ENCODE measurements around the gene OSBPL2.

Gene OSBPL2

GRCh38 chr20:62236766-62237513 lies 1.4 kb upstream of the OSBPL2 start:
- no peak for DNase-seq

- no peak for DNase-seq
Measured at GRCh38 chr20:62237514-62237800, 864 bp upstream of the OSBPL2 start.

DNA sequence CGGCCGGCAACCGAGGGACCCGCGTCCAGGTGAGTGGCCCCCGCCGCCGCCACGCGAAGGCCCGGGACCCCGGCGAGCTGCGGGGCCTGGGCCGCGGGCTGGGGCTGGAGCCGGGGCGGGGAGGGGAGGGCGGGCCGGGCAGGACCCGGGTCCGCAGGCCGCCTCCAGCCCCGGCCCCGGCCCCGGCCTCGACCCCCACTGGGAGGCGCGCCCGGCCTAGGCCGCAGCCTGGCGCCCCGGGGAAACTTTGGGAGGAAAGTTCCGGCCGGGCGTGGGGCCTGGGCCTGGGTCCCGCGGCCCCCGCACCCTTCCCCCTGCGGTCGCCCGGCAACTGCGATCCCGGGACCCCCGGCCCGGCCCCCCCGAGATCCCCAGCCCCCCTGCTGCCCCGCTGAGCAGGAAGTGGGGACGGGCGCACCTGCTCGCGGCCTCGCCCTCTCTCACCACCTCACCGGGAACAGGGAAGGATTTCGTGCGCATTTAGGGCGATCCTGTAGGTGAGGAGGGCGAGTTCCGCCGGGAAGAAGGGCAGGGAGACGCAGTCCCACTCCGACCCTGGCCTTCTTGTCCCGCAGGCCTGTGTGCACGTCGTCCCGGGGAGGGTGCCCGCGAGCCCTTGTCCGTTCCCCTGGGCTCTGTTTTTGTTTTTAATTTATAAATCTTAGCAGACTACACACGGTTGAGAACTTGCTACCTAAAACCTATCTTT lies 402 bp downstream of the OSBPL2 start:
- peak; percentile 36 for DNase-seq

- DNase-seq = no peak
Measured at GRCh38 chr20:62239278-62239879, 1.1 kb downstream of the OSBPL2 start.

DNA sequence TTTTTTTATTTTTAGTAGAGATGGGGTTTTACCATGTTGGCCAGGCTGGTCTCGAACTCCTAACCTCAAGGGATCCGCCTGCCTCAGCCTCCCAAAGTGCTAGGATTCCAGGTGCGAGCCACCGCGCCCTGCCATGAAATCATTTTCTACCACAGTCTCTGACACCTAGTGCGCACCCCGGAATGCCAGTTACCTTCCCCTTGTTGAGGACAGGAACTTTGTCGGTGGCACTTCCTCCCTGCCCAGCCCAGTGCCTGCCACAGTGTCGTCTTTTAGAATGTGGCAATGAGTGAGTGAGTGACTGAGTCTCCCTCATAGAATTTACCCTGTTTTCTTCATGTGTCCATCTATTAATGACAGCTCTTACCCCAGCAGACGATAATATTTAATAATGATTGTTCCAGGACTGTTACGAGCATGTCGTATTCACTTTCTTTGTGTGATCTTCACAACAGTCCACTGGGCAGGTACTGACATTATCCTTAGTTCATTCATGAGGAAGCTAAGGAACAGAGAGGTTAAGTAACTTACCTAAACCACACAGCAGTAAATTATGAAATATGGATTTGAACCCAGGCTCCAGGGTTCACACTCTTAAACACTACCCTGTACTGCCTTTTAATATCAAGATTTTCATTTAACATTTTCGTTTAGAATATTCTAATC lies 1.8 kb downstream of the OSBPL2 start:
- DNase-seq = no peak

GRCh38 chr20:62241506-62241905 lies 3.2 kb downstream of the OSBPL2 start:
- DNase-seq = no peak

DNA sequence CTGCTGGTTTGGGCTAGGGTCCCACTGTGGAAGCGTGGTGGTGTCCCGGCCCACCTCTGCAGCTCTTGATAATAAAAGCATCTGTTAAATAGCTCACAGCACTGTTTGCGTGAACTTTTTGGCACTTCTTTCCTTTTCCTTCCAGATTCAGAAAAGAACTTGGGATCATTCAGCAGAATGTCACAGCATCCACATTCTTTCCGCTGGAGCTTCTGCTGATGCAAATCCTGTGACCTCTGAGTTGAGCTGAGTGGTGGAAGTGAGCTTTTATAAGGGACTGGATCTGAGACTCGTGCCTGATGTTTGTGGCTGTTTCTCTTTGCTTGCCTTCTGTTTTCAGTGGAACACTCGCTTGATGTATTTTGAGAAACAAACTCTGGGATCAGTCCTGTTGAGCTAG lies 3.9 kb downstream of the OSBPL2 start:
- DNase-seq = no peak

DNA sequence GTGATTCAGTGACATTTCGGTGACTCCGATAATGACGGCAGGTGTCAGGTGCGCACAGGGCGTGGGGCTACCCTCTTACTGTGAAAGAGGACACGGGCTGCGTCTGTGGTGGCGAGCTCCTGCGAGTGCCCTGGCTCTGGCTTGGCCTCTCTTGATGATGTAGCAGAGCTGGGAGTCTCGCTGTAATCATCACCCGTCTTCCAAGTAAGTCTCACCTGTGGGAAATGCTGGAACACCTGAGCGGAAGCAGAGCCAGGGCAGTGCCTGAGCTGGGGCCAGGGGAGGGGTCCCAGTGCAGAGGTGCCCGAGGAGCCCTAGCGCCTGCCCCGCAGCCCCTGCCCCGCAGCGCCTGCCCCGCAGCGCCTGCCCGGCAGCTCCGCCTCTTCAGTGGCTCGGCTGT lies 4.8 kb downstream of the OSBPL2 start:
- no peak for DNase-seq

- DNase-seq = no peak
Measured at GRCh38 chr20:62243906-62244515, 5.7 kb downstream of the OSBPL2 start.

DNA sequence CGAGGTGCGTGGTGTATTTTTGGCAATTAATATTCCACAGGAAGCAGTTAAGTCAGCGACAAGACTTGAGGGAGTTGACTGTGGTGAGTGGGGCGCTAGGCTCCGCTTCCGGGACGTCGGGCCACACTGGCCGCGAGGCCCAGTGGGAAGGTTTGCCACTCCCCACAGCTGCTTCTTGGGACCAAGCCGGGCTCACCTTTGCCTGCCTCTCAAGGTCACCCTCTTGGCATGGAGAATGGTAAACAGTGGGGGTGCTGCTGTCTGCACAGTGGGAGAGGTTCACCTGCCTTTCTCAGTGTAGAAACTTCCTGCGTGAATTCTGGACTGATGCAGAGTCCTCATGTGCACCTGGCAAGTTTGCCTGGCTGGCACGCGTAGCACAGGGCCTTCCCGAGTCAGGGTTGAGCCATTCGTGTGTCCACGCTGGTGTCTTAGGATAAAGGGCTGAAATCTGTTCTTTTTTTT lies 6.4 kb downstream of the OSBPL2 start:
- no peak for DNase-seq

- no peak for DNase-seq
Measured at GRCh38 chr20:62245911-62246280, 7.6 kb downstream of the OSBPL2 start.

DNA sequence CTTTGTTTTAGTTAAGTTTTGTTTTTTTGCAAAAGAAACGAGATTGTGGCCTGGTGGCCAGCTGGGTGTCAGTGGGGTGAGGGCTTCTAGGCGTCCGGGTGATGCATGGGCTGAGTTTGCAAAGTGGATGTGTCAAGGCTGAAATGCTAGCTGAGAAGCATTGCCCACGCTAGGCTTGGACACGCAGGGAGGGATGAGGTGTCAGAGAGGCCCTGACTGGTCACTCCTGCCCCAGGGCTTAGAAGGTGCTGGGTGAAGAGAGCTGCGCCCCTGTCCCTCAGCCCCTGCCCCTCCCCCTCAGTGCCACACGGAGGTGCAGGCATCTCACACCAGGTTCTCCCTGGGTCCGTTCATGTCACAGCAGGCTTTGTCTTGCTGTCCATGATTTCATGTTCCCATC lies 8.1 kb downstream of the OSBPL2 start:
- no peak for DNase-seq

DNA sequence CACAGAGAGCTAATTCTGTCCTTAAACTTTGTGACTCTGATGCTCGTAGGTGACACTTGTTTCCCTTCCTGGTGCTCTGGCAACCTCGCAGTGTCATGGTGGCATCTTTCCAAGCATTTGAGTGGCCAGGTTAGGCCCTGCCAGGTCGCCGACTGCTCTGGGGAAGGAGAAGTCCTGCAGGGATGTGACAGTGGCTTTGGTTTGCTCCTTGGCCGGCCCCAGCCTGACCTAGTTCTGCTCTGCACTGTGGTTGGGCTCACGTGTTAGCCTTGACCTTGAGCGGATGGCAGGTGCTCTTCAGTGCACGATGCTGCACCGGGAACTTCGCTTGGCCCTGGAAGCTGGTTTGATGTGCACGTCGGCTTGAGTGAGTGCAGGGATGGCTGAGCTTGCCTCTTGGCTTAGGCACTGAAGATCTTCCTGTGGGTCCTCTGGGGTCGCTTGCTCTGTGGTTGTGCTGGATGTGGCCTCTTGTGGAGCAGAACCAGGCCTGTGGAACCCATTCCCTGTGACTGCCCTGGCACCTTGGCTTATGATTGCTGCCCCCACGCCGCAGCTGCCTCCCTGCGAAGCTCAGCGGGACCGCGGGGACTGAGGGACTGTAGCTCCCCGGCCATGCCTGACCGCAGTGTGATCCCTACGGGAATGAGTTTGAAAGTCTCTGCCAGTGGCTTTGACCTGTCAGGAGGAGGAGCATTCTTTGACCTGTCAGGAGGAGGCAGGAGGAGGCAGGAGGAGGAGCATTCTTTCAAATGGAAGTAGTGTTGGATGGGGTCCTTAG lies 8.7 kb downstream of the OSBPL2 start:
- DNase-seq = peak; percentile 20

GRCh38 chr20:62248890-62249560 lies 10.7 kb downstream of the OSBPL2 start:
- DNase-seq = no peak

GRCh38 chr20:62252342-62252966 lies 14.1 kb downstream of the OSBPL2 start:
- no peak for DNase-seq

- no peak for DNase-seq
Measured at GRCh38 chr20:62253398-62253797, 15.1 kb downstream of the OSBPL2 start.

- no peak for DNase-seq
Measured at GRCh38 chr20:62254021-62254724, 15.9 kb downstream of the OSBPL2 start.

DNA sequence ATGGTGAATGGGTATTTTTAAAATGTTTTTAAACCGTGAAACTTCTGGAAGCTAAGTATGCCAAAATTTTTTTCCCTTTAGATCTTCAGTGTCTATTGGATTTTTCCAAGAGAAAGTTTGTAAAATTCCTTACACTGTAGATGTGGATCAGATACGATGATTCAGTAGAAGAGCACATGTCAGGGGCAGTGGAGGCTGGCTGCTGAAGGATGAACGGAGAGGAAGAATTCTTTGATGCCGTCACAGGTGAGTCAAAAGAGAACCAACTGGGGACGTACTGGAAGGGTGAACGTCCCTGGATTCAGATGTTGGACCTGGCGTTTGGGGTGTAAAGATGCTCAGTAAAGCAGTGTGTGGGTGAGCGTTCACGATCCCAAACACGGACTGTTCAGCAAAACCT lies 17.7 kb downstream of the OSBPL2 start:
- no peak for DNase-seq

DNA sequence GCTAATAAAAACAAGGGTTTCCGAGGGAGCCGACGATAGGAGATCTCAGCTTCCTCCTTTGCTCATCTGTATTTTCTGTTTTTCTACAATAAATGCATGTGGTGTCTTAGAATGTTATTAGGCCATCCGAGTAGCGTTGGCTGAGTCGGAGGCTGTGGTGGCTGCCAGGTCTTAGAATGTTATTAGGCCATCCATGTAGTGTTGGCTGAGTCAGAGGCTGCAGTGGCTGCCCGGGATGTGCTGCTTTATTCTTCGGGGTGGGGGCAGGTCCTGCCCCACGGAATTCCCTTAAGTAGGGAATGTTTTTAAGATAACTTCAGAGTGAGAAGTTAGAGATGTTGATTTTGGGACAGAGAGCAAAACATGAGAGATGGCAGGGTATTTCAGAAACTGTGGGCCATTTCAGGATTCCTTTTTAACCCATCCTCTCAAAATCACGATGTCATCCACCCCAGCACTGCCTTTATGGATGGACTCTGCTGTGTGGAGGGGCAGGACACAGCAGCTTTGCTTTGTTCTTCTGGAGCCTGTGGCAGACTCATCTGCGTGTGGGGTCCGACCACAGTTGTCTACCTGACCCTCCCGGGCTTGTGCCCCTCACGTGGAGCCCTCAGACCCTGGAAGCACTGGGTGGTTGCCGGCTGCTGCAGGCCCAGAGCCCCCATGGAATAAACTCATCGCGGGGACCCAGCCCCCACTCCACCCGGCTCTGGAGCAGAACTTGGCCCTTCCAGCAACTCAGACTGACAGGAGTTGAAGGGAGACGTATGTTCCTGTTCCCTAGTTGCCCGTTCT lies 20.4 kb downstream of the OSBPL2 start:
- no peak for DNase-seq

- no peak for DNase-seq
Measured at GRCh38 chr20:62259294-62259565, 20.9 kb downstream of the OSBPL2 start.

Data from NCI-H510A treated with DMSO at 0.1 percent for 48 hours (cell line).